Ishikawa (cell line): Measurements from ENCODE around the gene RPL7A.

Source experiments
- CEBPB ChIP-seq: IDR thresholded peaks from 2 replicates; pipeline ENCODE4 v1.6.1; 2012
- CREB1 ChIP-seq: IDR thresholded peaks from 2 replicates; pipeline ENCODE4 v1.6.1; 2012; ENCODE audit warnings: low read depth
- EGR1 ChIP-seq: IDR thresholded peaks from 2 replicates; pipeline ENCODE4 v1.6.1; 2012
- EP300 ChIP-seq: IDR thresholded peaks from 2 replicates; pipeline ENCODE4 v1.6.1; 2012; ENCODE audit warnings: borderline replicate concordance
- FOXM1 ChIP-seq: IDR thresholded peaks from 2 replicates; pipeline ENCODE4 v1.6.1; 2012; ENCODE audit warnings: low read depth, borderline replicate concordance
- MAX ChIP-seq: IDR thresholded peaks from 2 replicates; pipeline ENCODE4 v1.6.1; 2012
- NFIC ChIP-seq: IDR thresholded peaks from 2 replicates; pipeline ENCODE4 v1.6.1; 2012
- RAD21 ChIP-seq: IDR thresholded peaks from 2 replicates; pipeline ENCODE4 v1.6.1; 2012; ENCODE audit warnings: low read depth
- REST ChIP-seq: IDR thresholded peaks from 2 replicates; pipeline ENCODE4 v1.6.1; 2012; ENCODE audit warnings: low read depth, mild to moderate bottlenecking
- TAF1 ChIP-seq: IDR thresholded peaks from 2 replicates; pipeline ENCODE4 v1.6.1; 2012; ENCODE audit warnings: low read depth, mild to moderate bottlenecking
- TCF12 ChIP-seq: IDR thresholded peaks from 2 replicates; pipeline ENCODE4 v1.6.1; 2012; ENCODE audit warnings: low read depth
- TEAD4 ChIP-seq: IDR thresholded peaks from 2 replicates; pipeline ENCODE4 v1.6.1; 2012
- USF1 ChIP-seq: IDR thresholded peaks from 2 replicates; pipeline ENCODE4 v1.6.1; 2012
- YY1 ChIP-seq: IDR thresholded peaks from 2 replicates; pipeline ENCODE4 v1.6.1; 2012; ENCODE audit warnings: low read depth
- ZBTB7A ChIP-seq: IDR thresholded peaks from 2 replicates; pipeline ENCODE4 v1.6.1; 2012; ENCODE audit warnings: low read depth

The RPL7A gene

GRCh38 chr9:133331641-133332380 is 16.2 kb upstream of the RPL7A start:
- no peak for TF ChIP-seq CREB1
- no peak for TF ChIP-seq REST
- no peak for TF ChIP-seq RAD21
- TF ChIP-seq ZBTB7A = no peak
- TF ChIP-seq EP300 = no peak

GRCh38 chr9:133332381-133332730 is 15.7 kb upstream of the RPL7A start:
- TF ChIP-seq CEBPB (no peak), YY1 (no peak), MAX (no peak), ZBTB7A (no peak), RAD21 (no peak), USF1 (no peak), FOXM1 (no peak), TCF12 (no peak), TAF1 (no peak), TEAD4 (no peak), EP300 (no peak), REST (no peak), CREB1 (no peak), NFIC (no peak), EGR1 (no peak)

GRCh38 chr9:133333011-133333410 is 15.0 kb upstream of the RPL7A start:
- TF ChIP-seq RAD21 = no peak
- no peak for TF ChIP-seq YY1
- no peak for TF ChIP-seq FOXM1
- no peak for TF ChIP-seq CREB1

GRCh38 chr9:133333566-133333965 is 14.5 kb upstream of the RPL7A start:
- TF ChIP-seq MAX (no peak), RAD21 (no peak), FOXM1 (no peak), NFIC (no peak), ZBTB7A (no peak), CREB1 (no peak), CEBPB (no peak), YY1 (no peak), REST (no peak), TAF1 (no peak)

GRCh38 chr9:133334161-133334560 is 13.9 kb upstream of the RPL7A start:
- no peak for TF ChIP-seq YY1
- no peak for TF ChIP-seq TAF1
- TF ChIP-seq REST = no peak
